Upper lobe of left lung (tissue), 4 donors: ENCODE results near the gene SPCS3.

Experiments
- EP300 ChIP-seq, 4 donors: sonication (generic); formaldehyde crosslinking; IDR thresholded peaks; one replicate each; pipeline ENCODE4 v1.5.1; 2017; ENCODE audit warnings: antibody characterized with exemption in 4 of 4, control low read depth in 2 of 4
- POLR2AphosphoS5 ChIP-seq, 2 donors: sonication (generic); formaldehyde crosslinking; IDR thresholded peaks; one replicate each; pipeline ENCODE4 v1.5.1; 2017; ENCODE audit warnings: antibody characterized with exemption in 2 of 2
- TF ChIP-seq, protein P1 (sequence below), 6 experiments: fragments of 450-650 bp in 4 of 6; fragments of 200-600 bp in 2 of 6; sonication (generic) in 2 of 6; IDR thresholded peaks; one replicate each; pipeline ENCODE4 v1.5.1; 2016 to 2019; ENCODE audit warnings: antibody characterized with exemption in 6 of 6

DNA sequence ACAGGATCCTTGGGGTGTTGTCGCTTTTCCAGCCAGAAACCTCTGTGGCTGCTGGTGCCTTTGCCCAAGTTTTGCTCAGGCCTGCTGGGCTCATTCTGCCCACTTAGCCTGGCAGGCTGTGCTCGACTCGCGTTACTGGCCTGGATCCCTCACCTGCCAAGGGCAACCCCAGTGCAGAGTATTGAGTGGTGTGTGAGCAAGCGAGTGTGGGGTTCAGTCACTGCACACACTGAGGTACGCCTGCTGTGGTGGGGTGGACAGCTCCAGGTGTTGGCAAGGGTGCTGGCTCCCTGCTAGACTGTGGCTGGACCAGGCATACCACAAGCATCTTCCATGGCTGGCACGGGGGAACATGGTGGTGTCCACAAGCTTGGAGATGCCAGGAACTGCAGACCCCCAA, 22.6 kb downstream of the SPCS3 start:
- TF ChIP-seq, protein P1, sequence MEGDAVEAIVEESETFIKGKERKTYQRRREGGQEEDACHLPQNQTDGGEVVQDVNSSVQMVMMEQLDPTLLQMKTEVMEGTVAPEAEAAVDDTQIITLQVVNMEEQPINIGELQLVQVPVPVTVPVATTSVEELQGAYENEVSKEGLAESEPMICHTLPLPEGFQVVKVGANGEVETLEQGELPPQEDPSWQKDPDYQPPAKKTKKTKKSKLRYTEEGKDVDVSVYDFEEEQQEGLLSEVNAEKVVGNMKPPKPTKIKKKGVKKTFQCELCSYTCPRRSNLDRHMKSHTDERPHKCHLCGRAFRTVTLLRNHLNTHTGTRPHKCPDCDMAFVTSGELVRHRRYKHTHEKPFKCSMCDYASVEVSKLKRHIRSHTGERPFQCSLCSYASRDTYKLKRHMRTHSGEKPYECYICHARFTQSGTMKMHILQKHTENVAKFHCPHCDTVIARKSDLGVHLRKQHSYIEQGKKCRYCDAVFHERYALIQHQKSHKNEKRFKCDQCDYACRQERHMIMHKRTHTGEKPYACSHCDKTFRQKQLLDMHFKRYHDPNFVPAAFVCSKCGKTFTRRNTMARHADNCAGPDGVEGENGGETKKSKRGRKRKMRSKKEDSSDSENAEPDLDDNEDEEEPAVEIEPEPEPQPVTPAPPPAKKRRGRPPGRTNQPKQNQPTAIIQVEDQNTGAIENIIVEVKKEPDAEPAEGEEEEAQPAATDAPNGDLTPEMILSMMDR (IDR thresholded peaks at IDR 0.05): no peak
- TF ChIP-seq EP300 (IDR thresholded peaks at IDR 0.05) (no peak), POLR2AphosphoS5 (IDR thresholded peaks at IDR 0.05) (no peak)
